ENCODE data around the gene INF2. TPM values are rescaled to one million over a fixed set of nuclear protein-coding genes. Genes with fewer than 3 reads are reported as not detected.

The INF2 gene
- total RNA-seq, 1 donor from 2014 or later, result 7.8 TPM

DNA sequence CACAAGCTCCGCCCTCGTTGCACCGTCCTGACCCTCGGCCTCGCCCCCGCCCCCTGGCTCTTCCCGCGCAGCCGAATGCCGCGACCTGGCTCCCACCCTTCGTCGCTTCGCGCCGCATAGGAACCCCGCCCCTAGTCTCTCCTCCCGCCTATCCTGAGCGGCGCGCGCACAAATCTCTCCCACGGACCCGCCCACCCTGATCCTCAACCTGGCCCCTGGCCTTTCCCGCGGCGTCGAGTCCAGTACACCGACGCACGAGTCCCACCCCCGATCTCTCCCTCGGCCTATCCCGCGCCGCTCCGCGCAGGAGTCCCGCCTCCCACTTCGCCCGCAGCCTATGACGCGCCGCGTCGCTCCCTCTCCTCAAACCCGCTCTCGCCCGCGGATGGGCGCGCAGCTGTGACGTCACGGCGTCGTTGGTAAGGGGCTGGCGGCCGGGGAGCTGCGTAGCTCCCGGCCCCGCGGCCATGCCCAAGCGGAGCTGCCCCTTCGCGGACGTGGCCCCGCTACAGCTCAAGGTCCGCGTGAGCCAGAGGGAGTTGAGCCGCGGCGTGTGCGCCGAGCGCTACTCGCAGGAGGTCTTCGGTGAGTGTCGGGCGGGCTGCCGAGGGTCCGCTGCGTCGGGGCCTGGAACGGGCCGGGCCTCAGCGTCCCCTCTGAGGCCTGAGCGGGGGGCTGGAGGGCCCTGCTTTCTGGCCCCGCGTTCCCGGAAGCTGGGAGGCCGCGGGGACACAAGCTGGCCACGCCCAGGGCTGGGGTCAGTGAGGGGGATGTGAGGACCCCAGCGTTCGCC is 63.5 kb downstream of the INF2 start, which contains the start of gene SIVA1:
Gene SIVA1, plus strand, starts transcription at position 413 of the 793 bp plus-strand sequence. Its CDS starts 55 bp downstream, at position 468.
- peaks cover 46% of the 10 kb centered on the region for H4K20me1 ChIP-seq (ENCODE audit: low read depth)
- peaks cover 15% of the 10 kb centered on the region for H3K4me1 ChIP-seq
- peaks cover 42% of the 10 kb centered on the region for H3K4me1 Mint-ChIP-seq
- H3K36me3 Mint-ChIP-seq, result peaks cover 6% of the 10 kb centered on the region
- H3K27ac Mint-ChIP-seq, result peak within 1 kb of the TSS; percentile 79
- H3F3A ChIP-seq (ENCODE audit: low read depth), result peaks cover 21% of the 10 kb centered on the region
- H3K79me2 ChIP-seq (ENCODE audit: low read depth), result peaks cover 37% of the 10 kb centered on the region
- H3K4me2 ChIP-seq, result peak within 1 kb of the TSS; percentile 95
- no peaks in the 10 kb centered on the region for H3K27me3 ChIP-seq
- no peaks in the 10 kb centered on the region for H3K36me3 ChIP-seq
- H3K27me3 Mint-ChIP-seq (ENCODE audit: insufficient read depth, low read depth), result peaks cover 8% of the 10 kb centered on the region
- peak within 1 kb of the TSS; percentile 97 for H3K9ac ChIP-seq
- TF ChIP-seq EZH2 (IDR thresholded peaks at IDR 0.05), result no peak
- TF ChIP-seq, protein P1, sequence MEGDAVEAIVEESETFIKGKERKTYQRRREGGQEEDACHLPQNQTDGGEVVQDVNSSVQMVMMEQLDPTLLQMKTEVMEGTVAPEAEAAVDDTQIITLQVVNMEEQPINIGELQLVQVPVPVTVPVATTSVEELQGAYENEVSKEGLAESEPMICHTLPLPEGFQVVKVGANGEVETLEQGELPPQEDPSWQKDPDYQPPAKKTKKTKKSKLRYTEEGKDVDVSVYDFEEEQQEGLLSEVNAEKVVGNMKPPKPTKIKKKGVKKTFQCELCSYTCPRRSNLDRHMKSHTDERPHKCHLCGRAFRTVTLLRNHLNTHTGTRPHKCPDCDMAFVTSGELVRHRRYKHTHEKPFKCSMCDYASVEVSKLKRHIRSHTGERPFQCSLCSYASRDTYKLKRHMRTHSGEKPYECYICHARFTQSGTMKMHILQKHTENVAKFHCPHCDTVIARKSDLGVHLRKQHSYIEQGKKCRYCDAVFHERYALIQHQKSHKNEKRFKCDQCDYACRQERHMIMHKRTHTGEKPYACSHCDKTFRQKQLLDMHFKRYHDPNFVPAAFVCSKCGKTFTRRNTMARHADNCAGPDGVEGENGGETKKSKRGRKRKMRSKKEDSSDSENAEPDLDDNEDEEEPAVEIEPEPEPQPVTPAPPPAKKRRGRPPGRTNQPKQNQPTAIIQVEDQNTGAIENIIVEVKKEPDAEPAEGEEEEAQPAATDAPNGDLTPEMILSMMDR (IDR thresholded peaks at IDR 0.05), result no peak
- no peak for TF ChIP-seq EZH2phosphoT487 (IDR thresholded peaks at IDR 0.05)
- DNase-seq (ENCODE audit: low spot score), result peak; percentile 100
- H3K4me3 ChIP-seq, result peak within 1 kb of the TSS; percentile 97
- H3K9me3 Mint-ChIP-seq, result peaks cover 9% of the 10 kb centered on the region
- H3K27ac ChIP-seq, result peak within 1 kb of the TSS; percentile 26
- H3K9me3 ChIP-seq (ENCODE audit: low read depth), result no peaks in the 10 kb centered on the region
- H3K4me3 Mint-ChIP-seq, result peak within 1 kb of the TSS; percentile 95
- H2AFZ ChIP-seq (replicated peaks), result peak within 1 kb of the TSS; percentile 88

DNA sequence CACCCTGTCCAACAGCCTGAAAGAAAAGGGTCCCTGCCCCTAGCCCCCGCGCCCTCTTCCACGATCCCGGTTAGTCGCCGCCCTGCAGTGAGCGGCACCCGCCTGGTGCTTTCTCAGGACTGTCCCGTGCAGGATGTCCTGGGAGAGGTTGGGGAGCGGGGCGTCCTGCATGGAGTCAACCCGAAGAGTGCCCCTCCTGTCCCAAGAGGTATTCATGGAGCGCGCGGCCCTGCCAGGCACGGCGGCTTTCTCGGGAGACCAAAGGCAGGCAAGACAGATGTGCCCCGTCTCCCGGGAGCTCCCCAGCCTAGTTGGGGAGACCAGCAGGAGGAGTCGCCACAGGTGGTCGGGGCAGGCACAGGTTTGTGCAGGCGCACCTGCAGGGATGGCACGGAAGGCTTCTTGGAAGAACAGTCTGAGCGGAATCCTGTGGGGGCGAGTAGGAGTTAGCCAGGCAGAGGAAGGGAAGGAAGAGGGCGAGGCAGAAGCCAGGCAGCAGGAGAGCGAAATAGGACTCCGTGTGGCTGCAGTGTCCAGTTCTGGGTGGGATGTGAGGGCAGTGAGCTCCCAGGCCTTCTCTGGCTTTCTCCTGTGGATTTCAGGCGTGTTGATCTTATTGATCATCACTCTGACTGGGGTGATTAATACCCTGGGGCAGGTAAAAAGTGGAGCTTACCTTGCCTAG is 64.3 kb downstream of the INF2 start:
- peak overlapping the region; percentile 95 for H3K4me2 ChIP-seq
- H3K36me3 Mint-ChIP-seq, result peaks cover 9% of the 10 kb centered on the region
- DNase-seq (ENCODE audit: low spot score), result peak; percentile 50
- peaks cover 8% of the 10 kb centered on the region for H3K27me3 Mint-ChIP-seq (ENCODE audit: insufficient read depth, low read depth)
- H3K4me3 ChIP-seq, result peak overlapping the region; percentile 97
- peaks cover 15% of the 10 kb centered on the region for H3F3A ChIP-seq (ENCODE audit: low read depth)
- no peak for TF ChIP-seq EZH2 (IDR thresholded peaks at IDR 0.05)
- TF ChIP-seq, protein P1 (IDR thresholded peaks at IDR 0.05), result no peak
- TF ChIP-seq EZH2phosphoT487 (IDR thresholded peaks at IDR 0.05), result no peak
- peaks cover 9% of the 10 kb centered on the region for H3K9me3 Mint-ChIP-seq
- H3K27me3 ChIP-seq, result no peaks in the 10 kb centered on the region
- H3K27ac ChIP-seq, result peak overlapping the region; percentile 26
- H3K4me3 Mint-ChIP-seq, result peak overlapping the region; percentile 95
- H3K79me2 ChIP-seq (ENCODE audit: low read depth), result peaks cover 39% of the 10 kb centered on the region
- H3K4me1 Mint-ChIP-seq, result peaks cover 36% of the 10 kb centered on the region
- peak overlapping the region; percentile 97 for H3K9ac ChIP-seq
- H2AFZ ChIP-seq (replicated peaks), result no peak overlapping the region
- H3K4me1 ChIP-seq, result peaks cover 10% of the 10 kb centered on the region
- peaks cover 54% of the 10 kb centered on the region for H4K20me1 ChIP-seq (ENCODE audit: low read depth)
- H3K27ac Mint-ChIP-seq, result peak overlapping the region; percentile 62
- no peaks in the 10 kb centered on the region for H3K9me3 ChIP-seq (ENCODE audit: low read depth)
- no peaks in the 10 kb centered on the region for H3K36me3 ChIP-seq

DNA sequence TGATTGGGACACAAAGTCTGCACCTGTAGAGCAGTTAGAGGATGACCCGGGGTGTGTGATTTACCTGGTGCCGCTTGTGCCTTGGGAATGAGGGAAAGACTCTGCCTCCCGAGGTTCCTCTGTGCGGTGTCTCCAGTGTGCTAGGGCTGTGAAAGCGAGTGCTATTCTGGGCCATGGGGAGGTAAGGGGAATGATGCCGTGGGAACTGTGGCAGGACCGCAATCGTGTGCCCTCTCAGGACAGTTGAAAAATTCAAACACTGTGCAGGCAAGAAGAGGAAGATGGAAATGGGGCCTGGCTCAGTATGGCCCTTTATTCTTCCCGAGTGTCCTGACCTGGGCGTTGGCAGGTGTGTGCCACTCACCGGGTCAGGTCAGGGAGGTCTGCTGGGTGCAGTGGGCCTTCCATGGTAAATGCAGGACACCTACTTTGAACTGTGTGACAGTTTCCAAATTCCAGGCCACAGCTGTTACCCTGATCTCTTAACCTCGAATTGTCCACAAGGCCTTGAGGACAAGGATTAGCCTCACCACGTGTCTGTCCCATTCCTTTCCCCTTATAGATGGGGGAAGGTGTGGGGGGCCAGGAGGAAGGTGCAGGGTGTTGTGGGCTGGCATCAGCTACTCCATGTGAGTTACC is 64.9 kb downstream of the INF2 start:
- peaks cover 41% of the 10 kb centered on the region for H3K79me2 ChIP-seq (ENCODE audit: low read depth)

More for the DNA sequence above, 64.9 kb downstream of the INF2 start:
- H3K27ac Mint-ChIP-seq, result peak overlapping the region; percentile 62
- peak overlapping the region; percentile 97 for H3K4me3 ChIP-seq
- H3K27ac ChIP-seq, result no peak overlapping the region
- peaks cover 10% of the 10 kb centered on the region for H3K4me1 ChIP-seq
- H3K36me3 ChIP-seq, result no peaks in the 10 kb centered on the region
- H3K4me1 Mint-ChIP-seq, result peaks cover 30% of the 10 kb centered on the region
- no peak for TF ChIP-seq EZH2 (IDR thresholded peaks at IDR 0.05)
- TF ChIP-seq, protein P1 (IDR thresholded peaks at IDR 0.05), result no peak
- TF ChIP-seq EZH2phosphoT487 (IDR thresholded peaks at IDR 0.05), result no peak
- peaks cover 9% of the 10 kb centered on the region for H3K9me3 Mint-ChIP-seq
- DNase-seq (ENCODE audit: low spot score), result no peak
- no peaks in the 10 kb centered on the region for H3K9me3 ChIP-seq (ENCODE audit: low read depth)
- no peaks in the 10 kb centered on the region for H3K27me3 ChIP-seq
- peak overlapping the region; percentile 95 for H3K4me3 Mint-ChIP-seq
- H3K4me2 ChIP-seq, result peak overlapping the region; percentile 95
- peaks cover 61% of the 10 kb centered on the region for H4K20me1 ChIP-seq (ENCODE audit: low read depth)
- H2AFZ ChIP-seq (replicated peaks), result no peak overlapping the region
- H3K27me3 Mint-ChIP-seq (ENCODE audit: insufficient read depth, low read depth), result peaks cover 8% of the 10 kb centered on the region
- peak overlapping the region; percentile 97 for H3K9ac ChIP-seq
- peaks cover 8% of the 10 kb centered on the region for H3F3A ChIP-seq (ENCODE audit: low read depth)
- H3K36me3 Mint-ChIP-seq, result peaks cover 12% of the 10 kb centered on the region

Measured in neural progenitor cell (in vitro differentiated cells).